Epithelial cell of proximal tubule (primary cell): ENCODE measurements around the gene PRKAG3. TPM values are rescaled to one million over a fixed set of nuclear protein-coding genes. Genes with fewer than 3 reads are reported as not detected.

Experiments used
- DNase-seq: peaks from one replicate; pipeline ENCODE4 v3.0.0-alpha.2; 2011; ENCODE audit warnings: low read depth
- H3K4me3 ChIP-seq: 2 replicates; pipeline ENCODE4 v1.5.1; 2011; ENCODE audit warnings: low read depth, mild to moderate bottlenecking, low read length
- total RNA-seq: library from RNA; depleted of rRNA; stranded (reverse); fragments of >200 nt; gene quantifications from 2 replicates; pipeline ENCODE4 v1.2.3, GENCODE V29; 2015
- TF ChIP-seq, protein P1 (sequence below): conservative IDR thresholded peaks from 2 replicates; pipeline ENCODE4 v1.5.1; 2012; ENCODE audit warnings: low read depth, mild to moderate bottlenecking, low read length

Gene PRKAG3
- total RNA-seq, 1 donor from 2014 or later, result not detected

DNA sequence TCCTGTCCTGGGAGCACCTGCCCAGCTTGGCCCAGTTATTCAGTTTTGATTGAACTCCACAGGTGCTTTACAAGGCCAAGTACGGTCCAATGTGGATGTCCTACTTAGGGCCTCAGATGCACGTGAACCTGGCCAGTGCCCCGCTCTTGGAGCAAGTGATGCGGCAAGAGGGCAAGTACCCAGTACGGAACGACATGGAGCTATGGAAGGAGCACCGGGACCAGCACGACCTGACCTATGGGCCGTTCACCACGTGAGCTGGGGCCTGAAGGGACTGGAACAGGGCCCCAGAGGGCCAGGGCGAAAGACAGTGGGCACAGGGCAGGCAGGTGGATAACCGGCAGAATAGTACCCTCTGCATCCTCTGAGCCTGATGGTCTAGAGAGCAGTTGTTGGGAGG is 22.1 kb downstream of the PRKAG3 start:
- no peak overlapping the region for H3K4me3 ChIP-seq
- DNase-seq, result no peak
- TF ChIP-seq, protein P1, sequence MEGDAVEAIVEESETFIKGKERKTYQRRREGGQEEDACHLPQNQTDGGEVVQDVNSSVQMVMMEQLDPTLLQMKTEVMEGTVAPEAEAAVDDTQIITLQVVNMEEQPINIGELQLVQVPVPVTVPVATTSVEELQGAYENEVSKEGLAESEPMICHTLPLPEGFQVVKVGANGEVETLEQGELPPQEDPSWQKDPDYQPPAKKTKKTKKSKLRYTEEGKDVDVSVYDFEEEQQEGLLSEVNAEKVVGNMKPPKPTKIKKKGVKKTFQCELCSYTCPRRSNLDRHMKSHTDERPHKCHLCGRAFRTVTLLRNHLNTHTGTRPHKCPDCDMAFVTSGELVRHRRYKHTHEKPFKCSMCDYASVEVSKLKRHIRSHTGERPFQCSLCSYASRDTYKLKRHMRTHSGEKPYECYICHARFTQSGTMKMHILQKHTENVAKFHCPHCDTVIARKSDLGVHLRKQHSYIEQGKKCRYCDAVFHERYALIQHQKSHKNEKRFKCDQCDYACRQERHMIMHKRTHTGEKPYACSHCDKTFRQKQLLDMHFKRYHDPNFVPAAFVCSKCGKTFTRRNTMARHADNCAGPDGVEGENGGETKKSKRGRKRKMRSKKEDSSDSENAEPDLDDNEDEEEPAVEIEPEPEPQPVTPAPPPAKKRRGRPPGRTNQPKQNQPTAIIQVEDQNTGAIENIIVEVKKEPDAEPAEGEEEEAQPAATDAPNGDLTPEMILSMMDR, result no peak

DNA sequence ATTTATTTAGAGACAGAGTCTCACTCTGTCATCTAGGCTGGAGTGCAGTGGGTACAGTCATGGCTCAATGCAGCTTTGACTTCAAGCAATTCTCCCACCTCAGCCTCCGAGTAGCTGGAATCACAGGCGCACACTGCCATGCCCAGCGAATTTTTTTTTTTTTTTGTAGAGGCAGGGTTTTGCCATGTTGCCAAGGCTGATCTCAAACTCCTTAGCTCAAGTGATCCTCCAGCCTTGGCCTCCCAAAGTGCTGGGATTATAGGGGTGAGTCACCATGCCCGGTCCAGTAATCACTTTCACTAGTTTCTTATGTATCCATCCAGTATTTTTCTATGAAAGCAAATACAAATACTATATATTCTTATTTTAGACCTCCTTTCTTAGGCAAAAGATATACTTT is 24.0 kb downstream of the PRKAG3 start:
- DNase-seq, result no peak
- TF ChIP-seq, protein P1, result no peak

DNA sequence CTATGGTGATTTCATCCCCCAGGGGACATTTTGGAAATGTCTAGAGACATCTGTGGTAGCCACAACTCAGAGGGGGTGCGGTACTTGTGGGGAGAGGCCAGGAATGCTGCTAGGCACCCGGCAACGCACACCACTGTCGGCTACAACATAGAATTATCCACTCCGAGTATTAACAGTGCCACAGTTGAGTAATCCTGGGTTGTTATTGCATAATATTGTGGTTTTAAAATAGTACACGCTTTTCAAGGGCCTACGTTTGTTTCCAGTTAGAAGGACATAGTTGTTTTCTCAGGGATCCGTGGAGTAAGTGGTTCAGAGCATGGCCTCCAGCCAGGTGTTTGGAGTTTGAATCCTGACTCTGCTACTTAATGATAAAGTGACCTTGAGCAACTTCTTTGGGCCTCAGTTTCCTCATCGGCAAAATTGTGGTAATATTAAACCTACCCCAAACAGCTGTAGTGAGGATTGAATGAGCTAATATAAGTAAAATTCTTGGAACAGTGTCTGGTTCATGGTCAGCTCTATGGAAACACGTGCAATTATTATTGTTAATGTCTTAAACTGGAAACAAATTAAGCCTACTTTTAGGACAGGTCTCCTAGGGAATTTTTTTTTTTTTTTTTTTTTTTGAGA is 25.1 kb downstream of the PRKAG3 start:
- peak; percentile 96 for DNase-seq
- H3K4me3 ChIP-seq, result no peak overlapping the region
- TF ChIP-seq, protein P1, result no peak

More for the DNA sequence above, 24.0 kb downstream of the PRKAG3 start:
- H3K4me3 ChIP-seq, result no peak overlapping the region

DNA sequence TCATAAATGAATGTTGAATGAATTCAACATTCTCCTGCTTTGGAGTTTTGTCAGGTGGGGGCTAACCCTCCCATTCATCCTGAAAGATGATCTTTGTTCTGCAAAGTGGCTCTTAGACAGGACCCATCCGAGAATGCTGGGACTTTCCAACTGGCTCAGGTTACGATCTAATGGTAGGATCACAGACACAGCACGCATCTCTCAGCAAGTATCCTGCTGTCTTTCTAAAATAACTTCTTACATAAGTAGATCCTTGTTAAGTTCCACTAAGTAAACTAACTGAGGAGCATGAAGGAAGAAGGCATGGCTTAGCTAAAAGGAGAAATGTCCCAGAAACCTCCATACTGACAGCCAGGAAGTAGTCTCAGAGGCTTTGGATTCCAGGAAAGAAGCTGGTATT is 26.0 kb downstream of the PRKAG3 start:
- DNase-seq, result no peak
- no peak overlapping the region for H3K4me3 ChIP-seq
- TF ChIP-seq, protein P1, result no peak

DNA sequence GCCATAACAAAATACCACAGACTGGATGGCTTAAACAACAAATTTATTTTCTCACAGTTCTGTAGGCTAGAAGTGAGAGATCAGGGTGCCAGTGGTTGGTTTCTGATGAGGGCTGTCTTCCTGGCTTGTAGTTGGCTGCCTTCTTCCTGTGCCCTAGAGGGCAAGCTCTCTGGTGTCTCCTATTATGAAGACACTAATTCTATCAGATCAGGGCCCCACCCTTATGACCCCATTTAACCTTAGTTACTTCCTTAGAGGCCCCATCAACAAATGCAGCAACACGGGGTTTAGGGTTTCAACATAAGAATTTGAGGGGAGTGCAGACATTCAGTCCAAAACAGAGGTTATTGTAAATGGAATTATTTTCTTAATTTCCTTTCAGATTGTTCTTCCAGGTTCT is 26.8 kb downstream of the PRKAG3 start:
- H3K4me3 ChIP-seq, result no peak overlapping the region
- DNase-seq, result no peak
- TF ChIP-seq, protein P1, result no peak

DNA sequence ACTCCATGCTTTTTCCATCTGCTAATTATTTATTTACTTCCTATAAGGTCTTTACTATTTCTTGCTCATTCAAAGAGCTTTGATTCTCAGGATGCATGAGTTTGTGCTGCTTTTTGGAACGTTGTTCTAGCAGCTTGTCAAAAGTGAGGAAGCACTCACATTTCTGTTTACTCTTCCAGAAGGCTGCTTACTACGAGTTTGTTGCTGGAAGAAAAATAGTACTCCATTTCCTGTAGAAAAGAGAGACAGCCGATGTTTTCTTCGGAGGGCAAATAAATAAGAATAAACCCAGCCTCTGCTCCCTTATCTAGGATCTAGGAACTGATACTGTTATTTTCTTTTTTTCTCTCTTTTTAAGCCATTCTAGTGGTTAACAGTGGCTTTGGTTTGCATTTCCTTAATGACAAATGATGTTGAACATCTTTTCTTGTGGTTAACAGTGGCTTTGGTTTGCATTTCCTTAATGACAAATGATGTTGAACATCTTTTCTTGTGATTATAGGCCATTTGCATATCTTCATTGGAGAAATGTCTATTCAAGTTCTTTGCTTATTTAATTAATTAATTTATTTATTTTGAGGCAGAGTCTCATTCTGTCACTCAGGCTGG is 29.1 kb downstream of the PRKAG3 start:
- DNase-seq, result no peak
- no peak overlapping the region for H3K4me3 ChIP-seq
- TF ChIP-seq, protein P1, result no peak

DNA sequence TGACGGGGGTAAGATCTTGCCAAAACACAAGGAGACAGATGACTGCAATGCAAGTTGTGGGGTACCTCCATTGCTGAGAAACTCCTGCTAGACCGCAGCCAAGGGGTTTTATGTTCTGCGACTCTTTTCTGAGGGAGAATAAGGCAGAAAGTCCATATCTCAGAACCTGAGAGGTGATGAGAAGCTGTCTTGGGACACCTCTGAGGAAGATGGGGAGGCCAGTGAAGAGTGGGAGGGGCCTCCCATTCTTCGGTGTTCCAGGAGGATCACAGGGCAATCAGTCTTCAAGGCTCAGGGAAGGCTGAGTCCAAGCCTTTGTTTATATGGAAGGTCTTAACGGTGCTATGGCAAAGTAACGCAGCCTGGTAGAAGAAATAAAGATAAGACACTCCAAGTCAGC is 31.6 kb downstream of the PRKAG3 start:
- H3K4me3 ChIP-seq, result no peak overlapping the region
- TF ChIP-seq, protein P1, result no peak
- DNase-seq, result no peak
